ENCODE measurements around the gene TSR2. TPM values are rescaled to one million over a fixed set of nuclear protein-coding genes. Genes with fewer than 3 reads are reported as not detected.

TSR2 gene
- total RNA-seq: 13.3 and 17.5 TPM in 2 replicates

GRCh38 chrX:54439960-54440871 lies at the start of gene TSR2:
TSR2 (plus strand) TSS chrX:54440404; CDS start chrX:54440422, 18 bp downstream.
- DNase-seq: peak; percentile 88

GRCh38 chrX:54397113-54397512 lies 43.1 kb upstream of the TSR2 start:
- no peak for DNase-seq

- DNase-seq: no peak
Measured at GRCh38 chrX:54407266-54407665, 32.9 kb upstream of the TSR2 start.

GRCh38 chrX:54411732-54412131 lies 28.5 kb upstream of the TSR2 start:
- DNase-seq: no peak

GRCh38 chrX:54413753-54414152 lies 26.5 kb upstream of the TSR2 start:
- no peak for DNase-seq

GRCh38 chrX:54415534-54416350 lies 24.5 kb upstream of the TSR2 start:
- no peak for DNase-seq

- DNase-seq: no peak
Measured at GRCh38 chrX:54416965-54417364, 23.2 kb upstream of the TSR2 start.

- DNase-seq: no peak
Measured at GRCh38 chrX:54419559-54420302, 20.5 kb upstream of the TSR2 start.

GRCh38 chrX:54422168-54422567 lies 18.0 kb upstream of the TSR2 start:
- DNase-seq: no peak

GRCh38 chrX:54423161-54423888 lies 16.9 kb upstream of the TSR2 start:
- peak; percentile 37 for DNase-seq

GRCh38 chrX:54427837-54428424 lies 12.3 kb upstream of the TSR2 start:
- no peak for DNase-seq

- no peak for DNase-seq
Measured at GRCh38 chrX:54430519-54430918, 9.7 kb upstream of the TSR2 start.

GRCh38 chrX:54435121-54435520 lies 5.1 kb upstream of the TSR2 start:
- no peak for DNase-seq

GRCh38 chrX:54442790-54443189 lies 2.6 kb downstream of the TSR2 start:
- no peak for DNase-seq

GRCh38 chrX:54444752-54445151 lies 4.5 kb downstream of the TSR2 start:
- DNase-seq: no peak

GRCh38 chrX:54446084-54446483 lies 5.9 kb downstream of the TSR2 start:
- DNase-seq: no peak

GRCh38 chrX:54447461-54447860 lies 7.3 kb downstream of the TSR2 start:
- DNase-seq: peak; percentile 1

- DNase-seq: no peak
Measured at GRCh38 chrX:54449929-54450328, 9.7 kb downstream of the TSR2 start.

GRCh38 chrX:54452920-54453319 lies 12.7 kb downstream of the TSR2 start:
- peak; percentile 26 for DNase-seq

GRCh38 chrX:54470054-54470760 lies 30.0 kb downstream of the TSR2 start:
- no peak for DNase-seq
